HG03097 (cell line): ENCODE results near the gene SYNRG.

Source experiments
- ATAC-seq: cut with Tn5 transposase; IDR thresholded peaks from one replicate; pipeline ENCODE4 v1.9.1; 2021; ENCODE audit not compliant: unreplicated experiment, low FRiP score

Gene SYNRG

DNA sequence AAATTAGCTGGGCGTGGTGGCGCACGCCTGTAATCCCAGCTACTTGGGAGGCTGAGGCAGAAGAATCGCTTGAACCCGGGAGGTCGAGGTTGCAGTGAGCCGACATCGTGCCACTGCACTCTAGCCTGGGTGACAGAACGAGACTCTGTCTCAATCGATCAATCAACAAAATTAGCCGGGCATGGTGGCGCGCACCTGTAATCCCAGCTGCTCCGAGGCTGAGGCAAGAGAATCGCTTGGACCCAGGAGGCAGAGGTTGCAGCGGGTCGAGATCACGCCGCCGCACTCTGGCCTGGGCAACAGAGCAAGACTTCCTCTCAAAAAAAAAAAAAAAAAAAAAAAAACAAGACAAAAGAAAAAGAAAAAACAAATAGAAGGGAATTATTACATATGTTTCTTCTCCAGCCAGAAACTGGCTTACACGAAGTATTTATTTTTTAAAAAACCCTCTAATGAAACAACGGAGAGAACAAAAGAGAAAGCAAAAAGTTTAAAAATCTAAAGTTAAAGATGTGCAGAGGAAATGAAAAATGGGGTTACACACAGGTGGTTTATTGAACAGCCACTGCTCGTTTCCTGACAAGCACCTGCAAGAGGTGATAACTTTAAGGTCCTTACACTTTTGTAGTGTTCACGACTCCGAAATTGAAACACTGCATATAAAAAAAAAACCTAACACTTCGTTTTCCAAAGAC is 1.4 kb downstream of the SYNRG start:
- ATAC-seq: no peak

DNA sequence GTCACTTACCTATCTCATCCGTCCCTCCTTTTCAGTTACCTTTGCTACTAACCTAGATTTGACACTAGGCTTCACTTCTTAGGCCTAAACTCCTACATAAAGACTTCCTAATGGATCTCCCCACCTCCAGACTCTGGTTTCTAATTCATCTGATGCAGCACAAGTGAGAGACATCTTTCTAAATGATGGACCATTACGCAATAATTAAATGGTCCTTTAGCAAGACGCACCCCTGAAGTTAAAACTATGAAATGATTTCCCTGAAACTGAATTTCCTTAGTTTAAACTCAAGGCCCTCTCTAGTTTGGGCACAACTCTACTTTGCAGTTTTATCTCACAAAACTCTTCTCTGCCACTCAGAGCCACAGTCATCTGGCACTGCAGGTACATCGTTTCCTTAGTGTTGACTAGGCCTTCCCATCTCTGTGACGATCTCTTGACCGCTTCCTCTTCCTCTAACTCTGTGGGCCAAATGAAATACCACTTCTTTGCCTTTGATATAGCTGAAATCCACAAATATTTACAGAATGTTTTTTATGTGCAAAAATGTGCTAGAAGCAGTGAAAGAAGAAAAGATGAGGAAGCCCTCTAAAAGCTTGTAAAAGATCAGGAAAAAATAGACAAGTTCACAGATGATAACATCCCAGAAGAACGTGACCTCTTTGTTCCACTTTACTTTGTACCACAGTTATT is 3.3 kb downstream of the SYNRG start:
- ATAC-seq: no peak

DNA sequence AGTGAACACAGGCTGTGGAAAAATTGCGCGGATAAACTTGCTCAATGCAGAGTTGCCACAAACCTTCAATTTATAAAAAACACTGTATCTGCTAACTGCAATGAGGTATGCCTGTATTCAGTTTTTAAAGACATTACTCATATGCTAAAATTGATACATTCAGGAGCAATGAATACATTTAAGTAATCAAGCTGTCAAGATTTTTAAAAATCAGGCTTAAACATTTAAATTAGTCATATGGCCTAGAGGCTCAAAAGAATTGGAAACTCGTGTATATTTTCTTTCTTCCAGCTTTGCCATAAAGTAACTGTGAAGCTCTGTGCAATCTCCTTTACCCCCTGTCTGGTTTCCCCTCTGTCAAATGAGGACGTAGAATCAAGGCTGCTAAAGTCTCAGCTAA is 4.1 kb downstream of the SYNRG start:
- ATAC-seq: no peak

DNA sequence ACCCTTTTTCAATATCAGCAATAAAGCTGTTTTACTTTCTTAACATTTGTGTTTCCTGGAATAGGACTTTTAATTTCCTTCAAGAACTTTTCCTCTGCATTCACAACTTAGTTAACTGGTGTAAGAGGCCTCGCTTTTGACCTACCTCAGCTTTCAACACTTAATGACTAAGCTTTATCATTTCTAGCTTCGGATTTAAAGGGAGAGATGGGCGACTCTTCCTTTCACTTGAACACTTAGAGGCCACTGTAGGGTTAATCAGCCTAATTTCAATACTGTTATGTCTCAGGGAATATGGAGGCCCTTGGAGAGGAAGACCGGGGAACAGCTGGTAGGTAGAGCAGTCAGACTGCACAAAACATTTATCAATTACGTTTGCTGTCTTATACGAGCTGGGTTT is 4.7 kb downstream of the SYNRG start:
- no peak for ATAC-seq

DNA sequence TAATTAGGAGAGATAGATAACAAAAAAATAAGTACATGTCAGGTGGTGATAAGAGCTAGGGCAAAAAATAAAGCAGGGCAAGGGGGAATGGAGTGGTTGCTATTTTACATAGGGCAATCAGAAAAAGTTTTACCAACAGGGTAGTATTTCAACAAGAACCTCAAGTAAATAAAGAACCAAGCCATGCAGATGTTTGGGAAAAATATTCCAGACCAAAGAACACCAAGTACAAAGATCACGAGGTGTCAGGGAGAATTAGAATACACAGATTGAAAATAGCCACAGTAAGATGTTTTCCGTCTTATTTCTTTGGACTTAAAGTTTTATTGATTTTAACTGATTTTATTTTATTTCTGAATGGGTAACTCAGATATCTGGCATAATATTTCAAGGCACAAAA is 11.1 kb downstream of the SYNRG start:
- no peak for ATAC-seq

DNA sequence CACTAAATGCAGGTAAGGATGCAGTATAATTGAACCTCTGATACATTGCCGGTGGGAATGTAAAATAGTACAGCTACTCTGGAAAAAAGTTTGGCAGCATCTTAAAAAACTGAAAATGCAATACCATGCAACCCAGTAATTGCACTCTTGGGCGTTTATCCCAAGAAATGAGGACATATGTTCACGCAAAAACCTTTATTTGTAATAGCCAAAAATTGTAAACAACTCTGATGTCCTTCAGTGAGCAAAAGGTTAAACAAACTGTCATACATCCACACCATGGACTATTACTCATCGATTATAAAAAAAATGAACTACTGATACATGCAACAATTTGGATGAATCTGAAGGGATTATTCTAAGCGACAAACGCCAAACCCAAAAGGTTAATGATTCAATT is 16.9 kb downstream of the SYNRG start:
- no peak for ATAC-seq

DNA sequence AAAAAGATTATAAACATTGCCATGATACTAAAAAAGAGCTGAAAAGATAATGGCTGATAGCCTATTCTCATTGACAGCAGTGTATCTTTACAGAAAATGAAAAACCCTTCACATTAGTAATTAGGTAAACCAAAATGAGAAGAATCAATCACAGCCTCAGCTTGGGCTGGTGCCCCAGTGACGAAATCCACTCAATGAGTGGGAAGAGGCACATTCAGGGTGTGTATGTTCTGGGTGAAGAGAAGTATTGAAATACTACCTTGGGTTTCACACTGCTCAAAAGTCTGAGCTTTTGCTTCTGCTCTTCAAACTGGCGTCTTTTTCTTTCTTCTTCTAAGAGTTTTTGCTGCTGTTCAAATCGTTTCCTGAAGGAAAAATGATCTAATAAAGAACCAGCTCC is 24.2 kb downstream of the SYNRG start:
- no peak for ATAC-seq

DNA sequence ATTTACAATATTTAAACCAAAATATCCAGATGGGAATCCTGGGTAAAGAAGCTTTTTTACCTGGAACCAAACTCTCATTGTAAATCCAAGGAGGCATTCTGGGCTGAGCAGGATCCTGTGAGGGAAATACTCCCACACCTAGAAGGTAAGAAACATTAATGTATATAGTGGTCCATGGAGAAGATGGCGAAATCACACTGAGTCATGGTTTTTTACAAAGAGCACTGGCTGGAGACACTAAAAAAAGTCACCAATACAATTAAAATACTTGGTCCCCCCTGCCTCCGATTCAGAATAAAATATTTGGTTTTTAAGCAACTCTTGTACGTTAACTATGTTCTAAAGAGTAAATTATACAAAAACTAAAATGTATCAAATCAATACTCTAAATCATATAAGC is 32.9 kb downstream of the SYNRG start:
- no peak for ATAC-seq

DNA sequence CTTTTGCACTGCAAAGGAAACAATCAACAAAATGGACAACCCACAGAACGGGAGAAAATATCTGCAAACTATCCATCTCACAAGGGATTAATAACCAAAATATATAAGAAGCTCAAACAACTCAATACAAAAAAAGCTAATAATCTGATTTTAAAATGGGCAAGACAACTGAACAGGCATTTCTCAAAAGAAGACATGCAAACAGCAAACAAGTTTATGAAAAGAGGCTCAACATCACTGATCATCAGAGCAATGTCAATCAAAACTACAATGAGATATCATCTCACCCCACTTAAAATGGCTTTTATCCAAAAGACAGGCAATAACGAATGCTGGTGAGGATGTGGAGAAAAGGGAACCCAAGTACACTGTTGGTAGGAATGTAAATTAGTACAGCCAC is 34.8 kb downstream of the SYNRG start:
- ATAC-seq: no peak

DNA sequence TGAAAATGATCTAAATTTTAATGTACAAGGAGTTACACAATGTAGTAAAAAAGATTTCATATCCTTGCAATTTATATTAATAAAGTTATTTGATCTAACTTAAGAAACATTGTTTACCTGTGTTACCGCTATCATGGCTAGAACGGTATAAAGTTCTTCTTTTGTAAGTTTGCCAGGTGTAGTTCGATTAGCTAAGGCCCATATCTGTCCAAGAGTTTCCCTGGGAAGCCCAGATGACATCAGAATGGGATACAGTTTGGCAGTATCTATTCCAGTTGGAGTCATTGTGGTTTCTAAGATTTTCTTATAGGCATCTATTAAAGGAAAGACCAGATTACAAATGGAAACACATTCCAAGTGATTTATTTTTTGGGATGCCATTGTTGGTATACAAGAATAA is 37.5 kb downstream of the SYNRG start:
- ATAC-seq: no peak

DNA sequence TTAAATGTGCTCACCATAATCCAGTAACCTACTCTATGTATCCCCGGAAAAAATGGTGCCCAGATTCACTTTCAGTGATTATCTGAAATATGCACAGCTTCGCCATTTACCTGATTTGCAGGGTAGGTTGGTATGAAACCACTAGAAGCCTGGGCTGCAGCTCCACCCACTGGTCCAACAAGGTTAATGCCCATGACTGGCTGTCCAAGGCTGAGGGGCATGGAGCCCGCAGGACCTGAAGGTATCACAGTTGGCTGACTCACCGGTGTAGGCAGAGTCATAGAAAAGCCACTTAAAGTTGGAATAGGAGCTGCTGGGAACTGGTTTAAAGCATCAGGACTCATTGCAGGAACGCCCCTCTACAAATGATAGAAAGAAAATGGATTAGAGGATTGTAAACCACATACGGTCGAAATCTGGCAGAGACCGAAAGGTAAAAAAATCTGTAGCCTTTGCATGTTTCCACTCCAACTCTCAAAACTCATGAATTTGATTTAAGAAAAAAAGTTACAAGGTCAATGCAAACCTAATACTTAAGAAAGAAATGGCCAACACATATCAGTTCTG is 38.6 kb downstream of the SYNRG start:
- ATAC-seq: no peak

DNA sequence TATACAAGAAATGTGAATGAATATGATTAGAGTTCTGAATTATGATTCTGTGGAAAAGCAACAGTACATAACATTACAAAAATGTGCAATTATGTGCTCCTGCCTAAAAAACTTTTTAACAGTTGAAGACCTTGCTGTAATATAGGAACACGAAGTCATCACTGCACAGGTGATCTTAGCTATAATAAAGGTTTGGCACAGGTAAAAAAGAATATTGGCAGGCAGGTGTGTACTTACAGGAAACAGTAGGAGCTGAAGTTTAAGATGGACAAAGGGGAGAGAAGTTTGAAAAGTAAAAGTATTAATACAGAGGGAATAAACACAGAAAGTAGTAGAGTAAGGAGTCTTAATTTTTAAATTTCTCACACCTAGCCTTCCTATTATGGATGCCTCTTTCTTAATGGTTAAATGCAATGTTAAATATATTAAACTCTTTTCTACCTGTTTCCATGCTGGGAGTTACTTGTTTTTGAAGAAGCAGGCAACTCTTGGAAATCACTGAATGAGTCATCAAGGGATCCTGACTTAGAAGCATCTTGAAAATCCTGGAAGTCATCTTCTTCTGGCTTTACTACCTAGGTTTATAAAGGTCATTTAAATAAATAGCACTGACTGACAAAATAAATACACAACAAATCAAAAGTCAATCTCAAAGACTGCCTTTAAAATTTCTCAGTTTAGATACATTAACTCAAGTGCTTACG is 40.7 kb downstream of the SYNRG start:
- no peak for ATAC-seq

DNA sequence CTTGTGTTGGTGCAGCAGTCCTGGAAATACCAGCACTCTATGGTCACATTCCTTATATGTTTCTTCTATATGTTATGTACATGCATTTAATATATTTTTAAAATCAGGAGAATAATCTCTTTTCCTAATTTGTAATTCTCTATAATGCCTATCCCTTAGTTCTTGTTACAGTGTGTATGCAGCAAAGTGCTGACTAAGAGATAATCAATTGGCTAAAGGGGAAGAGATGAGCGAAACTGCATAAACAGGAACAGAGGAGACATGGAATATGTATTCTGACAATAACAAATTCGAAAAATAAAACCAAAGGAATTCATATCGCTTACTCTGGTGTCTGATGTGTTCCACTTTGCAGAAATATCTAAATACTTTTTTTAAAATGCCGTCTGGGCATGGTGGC is 41.7 kb downstream of the SYNRG start:
- ATAC-seq: no peak

DNA sequence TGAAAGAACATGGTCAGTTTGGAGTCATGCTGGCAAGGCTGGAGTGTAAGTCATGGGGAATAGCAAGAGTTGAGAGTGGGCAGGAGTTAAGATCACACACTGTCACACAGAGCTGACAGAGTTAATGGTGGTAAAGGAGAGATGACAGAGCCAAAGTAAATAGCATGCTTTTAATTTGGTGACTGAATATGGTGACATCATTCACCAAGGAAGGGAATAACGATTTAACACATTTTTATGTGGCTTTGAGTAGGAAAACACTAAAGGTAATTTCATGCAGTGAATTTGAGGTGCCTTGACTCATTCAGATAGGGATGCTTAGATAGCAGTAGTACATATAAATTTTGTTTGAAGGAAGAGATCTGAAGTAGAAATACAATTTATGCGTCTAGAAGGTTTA is 42.1 kb downstream of the SYNRG start:
- no peak for ATAC-seq

DNA sequence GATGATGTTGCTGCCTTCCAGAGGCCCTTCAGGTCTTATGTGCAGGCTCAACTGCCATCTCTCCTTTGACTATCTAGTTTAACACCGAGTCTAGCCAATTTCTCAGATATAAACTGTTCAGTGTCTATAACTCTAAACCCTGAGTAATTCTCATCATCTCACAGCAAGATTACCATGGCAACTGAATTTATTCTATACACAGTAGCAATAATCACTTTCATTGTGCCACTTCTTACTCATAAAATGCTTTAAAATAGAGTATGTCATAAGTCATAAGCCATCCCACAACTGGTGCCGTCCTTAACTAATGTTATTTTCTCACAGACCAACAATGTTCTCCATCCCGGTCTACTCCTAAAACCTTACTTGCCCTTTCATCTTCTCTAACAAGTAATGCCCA is 45.0 kb downstream of the SYNRG start:
- no peak for ATAC-seq

DNA sequence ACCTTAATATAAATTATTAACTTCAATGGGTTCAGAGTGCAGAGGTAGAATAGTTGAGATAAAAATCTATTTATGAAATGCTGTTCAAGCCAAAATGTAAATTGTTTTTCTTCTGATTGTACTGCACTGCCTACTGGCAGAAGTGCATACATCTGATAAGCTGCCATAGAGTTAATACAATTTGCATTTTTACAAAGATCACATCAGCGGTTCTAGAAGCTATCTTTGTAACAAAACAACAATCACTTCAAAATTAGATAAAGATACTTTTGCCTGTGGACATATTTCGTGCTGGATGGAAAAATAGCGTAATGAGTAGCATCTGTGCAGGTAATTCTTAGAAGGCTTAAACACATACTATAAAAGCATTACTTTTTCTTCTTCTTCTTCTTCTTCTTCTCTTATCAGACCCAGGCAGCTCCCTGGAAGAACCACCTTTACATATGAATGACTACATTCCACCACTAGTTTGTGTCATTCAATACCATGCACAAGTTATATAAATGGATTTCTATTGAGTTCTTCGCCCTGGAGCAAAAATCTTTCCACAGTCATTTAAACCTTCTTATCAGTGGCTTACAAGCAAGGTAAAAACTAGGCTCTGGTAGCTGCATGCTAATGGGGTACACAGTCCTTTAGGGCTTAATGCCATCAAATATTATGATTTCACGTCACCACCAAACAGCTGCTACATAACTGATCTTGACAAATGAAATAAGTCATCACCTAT is 47.0 kb downstream of the SYNRG start:
- ATAC-seq: no peak

DNA sequence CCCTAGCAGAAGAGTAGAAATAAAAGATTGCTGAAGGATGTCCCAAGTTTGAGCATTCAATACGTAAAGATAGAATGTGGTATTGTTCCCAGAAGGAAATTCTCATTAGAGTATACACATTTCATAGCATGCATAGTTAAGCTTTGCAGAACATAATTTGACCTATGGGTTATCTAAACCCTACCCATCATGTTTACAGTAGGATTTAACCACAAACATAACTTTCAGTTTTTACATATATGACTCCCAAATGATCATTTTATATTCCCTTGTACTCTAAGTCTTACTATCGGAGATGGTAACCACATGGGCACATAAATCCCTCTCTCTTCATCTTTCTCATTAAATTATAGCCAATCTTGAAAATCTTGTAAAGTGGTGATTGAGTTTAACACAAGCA is 50.9 kb downstream of the SYNRG start:
- no peak for ATAC-seq

DNA sequence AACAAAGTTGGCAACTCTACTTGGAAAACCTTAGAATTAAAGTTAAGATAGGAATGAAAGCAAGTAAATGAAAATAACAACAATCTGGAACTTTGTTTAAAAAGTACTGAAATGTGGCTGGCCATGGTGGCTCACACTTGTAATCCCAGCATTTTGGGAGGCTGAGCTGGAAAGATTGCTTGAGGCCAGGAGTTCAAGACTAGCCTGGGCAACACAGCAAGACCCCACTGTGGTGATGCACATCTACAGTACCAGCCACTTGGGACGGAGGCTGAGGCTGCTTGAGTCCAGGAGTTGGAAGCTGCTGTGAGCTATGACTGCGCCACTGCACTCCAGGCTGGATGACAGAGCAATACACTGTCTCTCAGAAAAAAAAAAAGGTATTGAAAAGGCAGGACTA is 51.7 kb downstream of the SYNRG start:
- ATAC-seq: no peak

DNA sequence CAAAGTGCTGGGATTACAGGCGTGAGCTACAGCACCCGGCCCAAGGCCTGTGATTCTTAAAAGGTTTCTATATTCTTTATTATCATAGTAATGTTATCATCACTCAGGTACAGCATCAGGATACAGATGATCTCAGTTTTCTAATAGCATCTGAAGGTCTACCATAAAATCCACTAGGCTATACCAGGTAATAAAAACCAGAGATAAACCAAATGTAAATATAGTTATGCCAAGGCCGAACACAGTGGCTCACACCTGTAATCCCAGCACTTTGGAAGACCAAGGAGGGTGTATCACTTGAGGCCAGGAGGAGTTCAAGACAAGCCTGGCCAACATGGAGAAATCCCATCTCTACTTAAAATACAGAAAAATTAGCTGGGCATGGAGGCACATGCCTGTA is 53.8 kb downstream of the SYNRG start:
- ATAC-seq: no peak

DNA sequence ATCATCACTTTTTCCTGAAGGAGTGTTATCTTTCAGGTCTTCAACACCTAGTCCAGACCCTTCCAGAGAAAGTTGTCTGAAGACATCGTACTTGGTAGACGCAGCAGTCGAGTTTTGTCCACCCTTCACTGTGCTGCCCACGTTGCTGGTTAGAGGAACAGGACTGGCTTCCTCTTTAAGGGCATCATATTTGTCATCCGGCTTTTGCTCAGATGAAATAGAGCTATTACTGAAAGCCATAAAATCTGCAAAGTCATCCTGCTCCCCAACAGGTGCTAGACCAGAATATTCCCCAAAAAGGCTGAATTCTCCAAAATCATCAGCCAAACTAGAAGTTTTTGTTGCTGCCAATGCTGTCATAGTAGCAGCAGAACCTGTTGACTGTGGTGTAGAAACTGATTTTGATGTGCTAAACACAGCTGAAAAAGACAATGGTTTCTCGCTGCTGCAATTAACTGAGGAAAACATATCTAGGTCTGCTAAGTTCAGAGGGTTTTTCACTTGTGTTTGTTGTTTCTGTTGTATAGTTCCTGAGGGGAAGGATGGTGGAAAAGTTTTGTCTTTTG is 55.7 kb downstream of the SYNRG start:
- no peak for ATAC-seq

DNA sequence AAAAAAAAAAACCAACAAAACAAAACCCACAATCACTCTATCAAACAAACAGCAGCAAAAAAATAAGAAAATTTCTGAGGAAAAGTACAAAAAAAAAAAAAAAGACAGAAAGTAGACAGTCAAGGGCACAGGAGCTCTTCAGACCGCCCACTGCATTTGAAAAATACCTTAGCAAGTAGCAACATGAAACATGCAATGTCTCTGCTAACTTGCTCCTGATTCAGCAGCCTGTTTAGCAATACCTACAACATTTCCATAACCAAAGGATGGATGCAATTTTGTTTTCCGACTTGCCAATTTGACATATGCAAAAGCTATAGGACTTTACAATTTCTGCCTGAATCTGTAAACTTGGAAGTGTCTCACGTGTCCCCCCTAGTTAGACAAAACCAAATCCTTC is 57.4 kb downstream of the SYNRG start:
- no peak for ATAC-seq
